GM18951 (cell line): ENCODE data around the gene TMEM259.

Experiments
- POLR2A ChIP-seq: IDR thresholded peaks from 4 replicates; pipeline ENCODE4 v1.6.1; 2011; ENCODE audit warnings: mild to moderate bottlenecking; ENCODE audit not compliant: insufficient read length, insufficient read depth; ENCODE audit errors: extremely low read depth
- in situ Hi-C: fragments of 300-500 bp; cut with MboI; formaldehyde crosslinking; loops from one replicate; pipeline ENCODE4 v1.12.0; 2022; ENCODE audit warnings: low sequenced_read_pairs, mixed read lengths, inconsistent platforms; ENCODE audit not compliant: unreplicated experiment

Gene TMEM259

DNA sequence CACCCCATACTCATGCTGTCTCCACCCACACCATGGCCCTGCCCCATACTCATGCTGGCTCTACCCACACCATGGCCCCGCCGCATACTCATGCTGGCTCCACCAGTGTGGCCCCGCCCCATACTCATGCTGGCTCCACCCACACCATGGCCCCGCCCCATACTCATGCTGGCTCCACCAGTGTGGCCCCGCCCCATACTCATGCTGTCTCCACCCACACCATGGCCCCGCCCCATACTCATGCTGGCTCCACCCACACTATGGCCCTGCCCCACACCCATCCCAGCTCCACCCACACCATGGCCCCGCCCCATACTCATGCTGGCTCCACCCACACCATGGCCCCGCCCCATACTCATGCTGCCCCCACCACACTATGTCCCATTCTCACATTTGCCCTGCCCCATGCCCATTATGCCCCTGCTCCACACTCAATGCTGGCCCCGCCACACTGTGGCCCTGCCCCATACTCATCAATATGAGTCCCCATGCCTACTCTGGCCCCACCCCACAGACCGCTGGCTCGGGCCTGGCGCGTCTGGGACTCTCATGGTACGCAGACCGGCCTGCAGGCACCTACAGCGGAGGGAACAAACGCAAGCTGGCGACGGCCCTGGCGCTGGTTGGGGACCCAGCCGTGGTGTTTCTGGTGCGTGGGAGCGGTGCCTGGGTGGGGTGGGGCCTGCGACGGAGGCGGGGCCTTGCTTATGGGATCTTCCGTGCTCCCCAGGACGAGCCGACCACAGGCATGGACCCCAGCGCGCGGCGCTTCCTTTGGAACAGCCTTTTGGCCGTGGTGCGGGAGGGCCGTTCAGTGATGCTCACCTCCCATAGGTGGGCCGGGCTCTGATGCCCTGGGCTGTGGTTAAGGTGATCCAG is 42.3 kb upstream of the TMEM259 start:
- no peak for TF ChIP-seq POLR2A
- in situ Hi-C loops, result no loop called here

DNA sequence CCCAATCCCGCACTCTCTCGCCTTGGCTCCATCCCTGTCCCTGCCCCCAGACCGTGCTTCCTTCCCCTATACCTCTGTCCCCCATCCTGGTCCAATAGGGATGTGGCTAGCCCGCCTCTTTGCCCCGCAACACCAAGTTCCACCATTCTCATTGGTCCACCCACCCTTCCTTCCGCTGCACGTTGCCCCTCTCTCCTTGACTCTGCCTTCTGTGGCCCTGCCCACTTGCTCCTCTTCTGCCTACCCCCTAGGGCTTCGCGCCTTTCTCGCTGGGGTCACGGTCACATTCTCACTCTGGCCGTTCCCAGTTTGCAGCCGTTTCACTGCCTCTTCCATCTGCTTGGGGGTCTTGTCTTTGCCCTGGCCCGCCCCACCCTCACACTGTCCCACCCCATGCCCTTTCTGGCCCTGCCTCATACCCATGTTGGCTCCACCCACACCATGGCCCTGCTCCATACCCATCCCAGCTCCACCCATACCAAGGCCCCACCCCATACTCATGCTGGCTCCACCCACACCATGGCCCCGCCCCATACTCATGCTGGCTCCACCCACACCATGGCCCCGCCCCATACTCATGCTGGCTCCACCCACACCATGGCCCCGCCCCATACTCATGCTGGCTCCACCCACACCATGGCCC is 41.6 kb upstream of the TMEM259 start:
- in situ Hi-C loops, result no loop called here
- TF ChIP-seq POLR2A, result no peak

DNA sequence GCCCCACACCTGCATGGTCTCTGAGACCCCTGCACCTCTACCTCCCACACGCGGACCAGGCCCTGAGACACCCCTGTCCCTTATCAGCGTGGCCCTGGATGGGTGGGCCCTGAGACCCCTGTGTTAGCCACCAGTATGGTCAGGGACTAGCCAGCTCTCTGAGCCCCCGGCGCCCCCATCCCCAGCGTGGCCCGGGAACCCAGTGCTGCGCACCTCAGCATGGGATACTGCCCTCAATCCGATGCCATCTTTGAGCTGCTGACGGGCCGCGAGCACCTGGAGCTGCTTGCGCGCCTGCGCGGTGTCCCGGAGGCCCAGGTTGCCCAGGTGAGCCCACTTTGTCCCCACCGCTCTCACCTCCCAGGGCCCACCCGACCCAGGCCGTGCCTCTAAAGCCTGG is 41.1 kb upstream of the TMEM259 start:
- no peak for TF ChIP-seq POLR2A
- in situ Hi-C loops, result no loop called here

DNA sequence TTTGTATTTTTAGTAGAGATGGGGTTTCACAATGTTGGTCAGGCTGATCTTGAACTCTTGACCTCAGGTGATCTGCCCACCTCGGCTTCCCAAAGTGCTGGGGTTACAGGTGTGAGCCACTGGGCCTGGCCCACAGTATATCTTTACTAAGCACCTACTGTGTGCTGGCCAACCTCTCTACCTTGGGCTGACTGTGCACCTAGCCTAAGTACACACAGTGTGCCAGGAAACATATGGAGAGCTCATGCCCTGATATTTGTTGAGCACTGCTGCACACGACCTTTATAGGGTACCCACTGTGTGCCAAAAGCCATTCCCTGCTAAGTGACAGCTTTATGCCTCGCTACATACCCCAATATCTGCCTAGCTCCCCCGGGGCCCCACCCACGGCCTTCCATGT is 39.8 kb upstream of the TMEM259 start:
- in situ Hi-C loops, result no loop called here
- no peak for TF ChIP-seq POLR2A

DNA sequence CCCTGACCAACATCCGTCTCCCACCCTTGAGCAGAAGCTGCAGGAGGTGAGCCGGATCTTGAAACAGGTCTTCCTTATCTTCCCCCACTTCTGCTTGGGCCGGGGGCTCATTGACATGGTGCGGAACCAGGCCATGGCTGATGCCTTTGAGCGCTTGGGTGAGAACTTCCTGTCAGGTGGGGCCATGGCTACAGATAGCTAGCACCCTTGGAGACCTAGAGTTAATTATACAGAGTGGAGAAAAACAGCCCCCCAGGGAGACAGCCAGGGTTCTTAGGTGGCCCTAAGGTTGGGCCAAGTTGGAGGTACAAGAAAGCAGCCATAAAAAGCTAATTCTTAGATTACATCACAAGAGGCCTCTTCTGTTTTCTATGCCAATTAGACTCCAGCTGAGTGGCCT is 37.2 kb upstream of the TMEM259 start:
- TF ChIP-seq POLR2A, result no peak

DNA sequence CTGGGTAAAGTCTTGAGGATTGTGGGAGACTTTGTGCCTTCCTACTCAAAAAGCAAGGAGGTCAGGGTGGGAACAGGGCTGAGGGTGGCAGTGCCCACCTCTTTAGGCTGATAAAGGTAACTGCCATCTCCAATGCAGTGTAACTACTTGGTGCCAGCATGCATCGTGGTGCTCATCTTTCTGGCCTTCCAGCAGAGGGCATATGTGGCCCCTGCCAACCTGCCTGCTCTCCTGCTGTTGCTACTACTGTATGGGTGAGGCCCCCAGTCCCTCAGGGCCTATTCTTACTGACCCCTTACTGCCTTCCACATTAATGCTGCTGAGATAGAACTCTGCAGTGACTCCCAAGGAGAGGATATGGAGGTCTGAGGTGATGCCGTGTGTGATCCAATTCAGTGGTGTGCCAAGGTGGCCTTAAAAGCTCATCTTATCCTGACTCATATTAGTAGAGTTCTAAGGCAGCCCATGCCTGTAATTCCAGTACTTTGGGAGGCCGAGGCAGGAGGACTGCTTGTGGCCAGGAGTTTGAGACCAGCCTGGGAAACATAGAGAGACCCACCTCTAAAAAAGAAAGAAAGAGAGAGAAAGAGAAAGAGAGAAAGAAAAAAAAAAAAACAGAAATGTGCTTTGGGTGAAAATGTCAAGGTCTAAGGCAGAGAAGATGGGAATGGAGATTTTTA is 36.4 kb upstream of the TMEM259 start:
- TF ChIP-seq POLR2A, result no peak
- in situ Hi-C loops, result no loop called here

More for the DNA sequence above, 37.2 kb upstream of the TMEM259 start:
- in situ Hi-C loops, result no loop called here

DNA sequence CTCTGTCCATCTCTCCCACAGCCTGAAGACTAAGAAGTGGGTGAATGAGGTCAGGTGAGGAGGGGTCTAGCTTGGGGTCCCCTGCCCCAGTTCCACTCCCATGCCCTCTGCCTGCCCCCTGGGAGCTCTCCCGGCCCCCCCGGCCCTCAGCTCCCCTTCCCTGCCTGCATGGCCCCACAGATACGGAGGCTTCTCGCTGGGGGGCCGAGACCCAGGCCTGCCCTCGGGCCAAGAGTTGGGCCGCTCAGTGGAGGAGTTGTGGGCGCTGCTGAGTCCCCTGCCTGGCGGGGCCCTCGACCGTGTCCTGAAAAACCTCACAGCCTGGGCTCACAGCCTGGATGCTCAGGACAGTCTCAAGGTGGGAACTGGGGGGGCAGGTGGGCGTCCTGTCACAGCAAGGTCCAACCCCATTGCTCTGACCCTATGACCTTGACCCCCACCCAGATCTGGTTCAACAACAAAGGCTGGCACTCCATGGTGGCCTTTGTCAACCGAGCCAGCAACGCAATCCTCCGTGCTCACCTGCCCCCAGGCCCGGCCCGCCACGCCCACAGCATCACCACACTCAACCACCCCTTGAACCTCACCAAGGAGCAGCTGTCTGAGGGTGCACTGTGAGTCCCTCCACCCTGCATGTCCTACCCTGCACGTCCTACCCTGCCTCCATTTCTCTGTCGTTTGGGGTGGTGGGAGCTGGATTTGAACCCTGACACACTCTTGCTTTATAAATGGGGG is 35.1 kb upstream of the TMEM259 start:
- in situ Hi-C loops, result no loop called here
- TF ChIP-seq POLR2A, result no peak

DNA sequence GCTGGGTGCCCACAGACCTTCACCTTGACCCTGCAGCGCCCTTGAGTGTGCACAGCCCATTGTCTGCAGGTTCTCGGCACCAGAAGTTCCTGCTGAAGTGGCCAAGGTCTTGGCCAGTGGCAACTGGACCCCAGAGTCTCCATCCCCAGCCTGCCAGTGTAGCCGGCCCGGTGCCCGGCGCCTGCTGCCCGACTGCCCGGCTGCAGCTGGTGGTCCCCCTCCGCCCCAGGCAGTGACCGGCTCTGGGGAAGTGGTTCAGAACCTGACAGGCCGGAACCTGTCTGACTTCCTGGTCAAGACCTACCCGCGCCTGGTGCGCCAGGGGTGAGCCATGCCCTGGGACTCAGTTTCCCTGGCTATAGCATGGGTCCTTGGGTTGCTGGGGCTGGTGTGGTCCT is 34.1 kb upstream of the TMEM259 start:
- in situ Hi-C loops, result no loop called here
- TF ChIP-seq POLR2A, result no peak

DNA sequence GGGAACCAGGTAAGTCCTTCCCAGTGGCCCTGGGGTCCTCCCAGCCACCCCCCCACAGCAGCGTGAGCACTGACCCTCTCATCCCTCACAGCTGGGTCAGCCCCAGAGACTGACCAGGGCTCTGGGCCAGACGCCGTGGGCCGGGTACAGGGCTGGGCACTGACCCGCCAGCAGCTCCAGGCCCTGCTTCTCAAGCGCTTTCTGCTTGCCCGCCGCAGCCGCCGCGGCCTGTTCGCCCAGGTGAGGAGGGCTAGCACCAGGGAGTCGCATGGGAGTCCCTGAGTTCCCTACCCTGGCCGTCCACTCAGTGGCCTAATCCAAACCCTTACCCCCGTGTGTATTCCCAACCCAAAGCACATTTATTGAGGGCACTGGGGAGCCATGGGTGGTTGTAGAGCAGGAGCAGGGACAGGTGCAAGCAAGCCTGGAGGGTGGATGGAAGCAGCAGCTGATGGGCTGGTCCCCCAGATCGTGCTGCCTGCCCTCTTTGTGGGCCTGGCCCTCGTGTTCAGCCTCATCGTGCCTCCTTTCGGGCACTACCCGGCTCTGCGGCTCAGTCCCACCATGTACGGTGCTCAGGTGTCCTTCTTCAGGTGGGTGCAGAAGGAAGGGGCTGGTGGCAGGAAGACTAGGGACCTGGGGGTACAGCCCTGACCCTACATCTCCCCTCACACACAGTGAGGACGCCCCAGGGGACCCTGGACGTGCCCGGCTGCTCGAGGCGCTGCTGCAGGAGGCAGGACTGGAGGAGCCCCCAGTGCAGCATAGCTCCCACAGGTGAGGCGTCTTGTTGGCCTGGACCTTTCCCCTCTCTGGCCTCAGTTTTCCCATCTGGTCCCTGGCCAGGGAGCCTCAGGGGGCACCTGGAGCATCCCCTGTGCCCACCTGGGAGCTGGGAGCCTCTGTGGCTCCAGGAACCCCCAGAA is 33.4 kb upstream of the TMEM259 start:
- in situ Hi-C loops, result no loop called here
- no peak for TF ChIP-seq POLR2A

DNA sequence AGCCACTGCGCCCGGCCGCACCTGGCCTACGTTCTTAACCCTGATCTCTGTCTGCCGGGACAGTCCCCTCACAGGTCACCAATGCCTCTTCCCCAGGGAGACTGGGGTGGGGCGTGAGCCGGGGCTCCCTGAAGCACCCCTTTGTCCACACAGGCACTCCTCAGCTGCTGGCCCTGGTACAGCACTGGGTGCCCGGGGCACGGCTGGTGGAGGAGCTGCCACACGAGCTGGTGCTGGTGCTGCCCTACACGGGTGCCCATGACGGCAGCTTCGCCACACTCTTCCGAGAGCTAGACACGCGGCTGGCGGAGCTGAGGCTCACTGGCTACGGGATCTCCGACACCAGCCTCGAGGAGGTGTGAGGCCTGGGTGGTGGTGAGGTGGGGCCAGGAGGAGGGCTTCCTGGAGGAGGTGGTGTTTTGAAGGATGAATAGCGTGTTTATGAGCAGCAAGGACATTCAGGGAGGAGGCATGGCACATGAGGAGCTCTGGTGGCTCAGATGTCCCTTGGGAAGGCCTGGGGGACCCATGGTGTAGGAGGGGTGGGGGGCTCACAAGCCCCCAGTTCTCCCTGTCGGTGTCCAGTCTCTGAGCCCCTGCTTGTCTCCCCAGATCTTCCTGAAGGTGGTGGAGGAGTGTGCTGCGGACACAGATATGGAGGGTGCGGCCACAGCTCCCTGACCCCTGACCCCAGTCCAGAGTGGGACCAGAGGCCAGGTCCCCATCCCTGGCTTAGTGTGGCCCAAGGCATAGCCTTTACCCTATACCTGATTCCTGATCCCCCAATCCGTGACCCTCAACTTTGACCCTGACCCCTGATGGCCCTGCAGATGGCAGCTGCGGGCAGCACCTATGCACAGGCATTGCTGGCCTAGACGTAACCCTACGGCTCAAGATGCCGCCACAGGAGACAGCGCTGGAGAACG is 32.5 kb upstream of the TMEM259 start:
- TF ChIP-seq POLR2A, result no peak
- in situ Hi-C loops, result no loop called here

DNA sequence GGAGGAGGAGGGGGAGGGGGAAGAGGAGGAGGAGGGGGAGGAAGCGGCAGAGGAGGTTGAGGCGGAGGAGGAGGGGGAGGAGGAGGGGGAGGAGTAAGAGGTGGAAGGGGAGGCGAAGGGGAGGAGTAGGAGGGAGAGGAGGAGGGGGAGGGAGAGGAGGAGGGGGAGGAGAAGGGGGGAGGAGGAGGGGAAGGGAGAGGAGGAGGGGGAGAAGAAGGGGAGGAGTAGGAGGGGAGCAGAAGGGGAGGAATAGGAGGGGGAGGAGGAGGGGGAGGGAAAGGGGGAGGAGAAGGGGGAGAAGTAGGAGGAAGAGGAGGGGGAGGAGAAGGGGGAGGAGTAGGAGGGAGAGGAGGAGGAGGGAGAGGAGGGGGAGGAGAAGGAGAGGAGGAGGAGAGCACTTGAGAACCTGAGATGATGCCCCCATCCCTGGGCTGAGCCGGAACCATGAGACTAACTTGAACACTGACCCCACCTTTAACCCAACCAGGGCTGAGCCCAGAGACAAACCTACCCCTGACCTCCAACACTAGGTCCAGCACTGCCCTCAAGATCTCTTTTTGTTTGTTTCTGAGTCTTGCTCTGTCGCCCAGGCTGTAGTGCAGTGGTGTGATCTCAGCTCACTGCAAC is 31.5 kb upstream of the TMEM259 start:
- no peak for TF ChIP-seq POLR2A
- in situ Hi-C loops, result no loop called here

DNA sequence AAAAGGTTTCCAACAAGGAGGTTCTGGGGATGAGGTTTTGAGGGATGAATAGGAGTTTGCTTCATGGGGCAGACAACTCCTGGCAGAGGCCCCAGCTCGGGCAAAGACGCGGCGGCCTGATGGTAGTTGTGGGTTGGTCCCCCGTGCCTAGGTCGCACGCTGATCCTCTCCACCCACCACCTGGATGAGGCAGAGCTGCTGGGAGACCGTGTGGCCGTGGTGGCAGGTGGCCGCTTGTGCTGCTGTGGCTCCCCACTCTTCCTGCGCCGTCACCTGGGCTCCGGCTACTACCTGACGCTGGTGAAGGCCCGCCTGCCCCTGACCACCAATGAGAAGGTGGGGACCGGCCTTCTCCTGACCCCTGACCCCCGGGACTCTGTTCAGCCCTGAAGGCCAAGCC is 30.9 kb upstream of the TMEM259 start:
- no peak for TF ChIP-seq POLR2A
- in situ Hi-C loops, result no loop called here
